Type B pancreatic cell (in vitro differentiated cells): ENCODE measurements around the gene CA6. TPM values are rescaled to one million over a fixed set of nuclear protein-coding genes. Genes with fewer than 3 reads are reported as not detected.
"Not testable (repeated sequence)": the region's sequence is repeated elsewhere in the genome, so short reads cannot be mapped to it uniquely, and the experiment has no call there.

Source experiments
- DNase-seq: peaks from one replicate; pipeline ENCODE4 v3.0.0; 2021; ENCODE audit warnings: mixed read lengths; ENCODE audit not compliant: unreplicated experiment; ENCODE audit errors: extremely low spot score
- H3K27ac Mint-ChIP-seq: 2 replicates; pipeline ENCODE4 v1.8.0; 2021; ENCODE audit warnings: mild to moderate bottlenecking, mixed read lengths
- H3K27me3 Mint-ChIP-seq: 2 replicates; pipeline ENCODE4 v1.8.0; 2021; ENCODE audit warnings: mixed read lengths
- H3K36me3 Mint-ChIP-seq: 2 replicates; pipeline ENCODE4 v1.8.0; 2021; ENCODE audit warnings: mixed read lengths
- H3K4me1 Mint-ChIP-seq: one replicate; pipeline ENCODE4 v1.8.0; 2021; ENCODE audit warnings: mixed read lengths; ENCODE audit not compliant: unreplicated experiment
- H3K4me3 Mint-ChIP-seq: 2 replicates; pipeline ENCODE4 v1.8.0; 2021; ENCODE audit warnings: mild to moderate bottlenecking, mixed read lengths
- H3K9me3 Mint-ChIP-seq: 2 replicates; pipeline ENCODE4 v1.8.0; 2021; ENCODE audit warnings: mixed read lengths
- total RNA-seq: library from RNA; stranded (reverse); gene quantifications from 2 replicates; pipeline ENCODE4 v1.2.1, GENCODE V29; 2021; ENCODE audit warnings: low replicate concordance
- TF ChIP-seq, protein P1 (sequence below): fragments of 200-600 bp; sonication (generic); conservative IDR thresholded peaks from 2 replicates; pipeline ENCODE4 v1.5.0; 2021; ENCODE audit warnings: antibody characterized with exemption, mild to moderate bottlenecking

The CA6 gene
- total RNA-seq, 1 donor from 2014 or later: not detected

- Mint-ChIP-seq H3K27ac (no peak overlapping the region), H3K4me1 (no peaks in the 10 kb centered on the region), H3K9me3 (no peaks in the 10 kb centered on the region), H3K27me3 (peaks cover 4% of the 10 kb centered on the region), H3K36me3 (no peaks in the 10 kb centered on the region), H3K4me3 (no peak overlapping the region)
- TF ChIP-seq, protein P1, sequence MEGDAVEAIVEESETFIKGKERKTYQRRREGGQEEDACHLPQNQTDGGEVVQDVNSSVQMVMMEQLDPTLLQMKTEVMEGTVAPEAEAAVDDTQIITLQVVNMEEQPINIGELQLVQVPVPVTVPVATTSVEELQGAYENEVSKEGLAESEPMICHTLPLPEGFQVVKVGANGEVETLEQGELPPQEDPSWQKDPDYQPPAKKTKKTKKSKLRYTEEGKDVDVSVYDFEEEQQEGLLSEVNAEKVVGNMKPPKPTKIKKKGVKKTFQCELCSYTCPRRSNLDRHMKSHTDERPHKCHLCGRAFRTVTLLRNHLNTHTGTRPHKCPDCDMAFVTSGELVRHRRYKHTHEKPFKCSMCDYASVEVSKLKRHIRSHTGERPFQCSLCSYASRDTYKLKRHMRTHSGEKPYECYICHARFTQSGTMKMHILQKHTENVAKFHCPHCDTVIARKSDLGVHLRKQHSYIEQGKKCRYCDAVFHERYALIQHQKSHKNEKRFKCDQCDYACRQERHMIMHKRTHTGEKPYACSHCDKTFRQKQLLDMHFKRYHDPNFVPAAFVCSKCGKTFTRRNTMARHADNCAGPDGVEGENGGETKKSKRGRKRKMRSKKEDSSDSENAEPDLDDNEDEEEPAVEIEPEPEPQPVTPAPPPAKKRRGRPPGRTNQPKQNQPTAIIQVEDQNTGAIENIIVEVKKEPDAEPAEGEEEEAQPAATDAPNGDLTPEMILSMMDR: no peak
- no peak for DNase-seq
These were observed 20.3 kb upstream of the CA6 start for GRCh38 chr1:8925406-8925805.

DNA sequence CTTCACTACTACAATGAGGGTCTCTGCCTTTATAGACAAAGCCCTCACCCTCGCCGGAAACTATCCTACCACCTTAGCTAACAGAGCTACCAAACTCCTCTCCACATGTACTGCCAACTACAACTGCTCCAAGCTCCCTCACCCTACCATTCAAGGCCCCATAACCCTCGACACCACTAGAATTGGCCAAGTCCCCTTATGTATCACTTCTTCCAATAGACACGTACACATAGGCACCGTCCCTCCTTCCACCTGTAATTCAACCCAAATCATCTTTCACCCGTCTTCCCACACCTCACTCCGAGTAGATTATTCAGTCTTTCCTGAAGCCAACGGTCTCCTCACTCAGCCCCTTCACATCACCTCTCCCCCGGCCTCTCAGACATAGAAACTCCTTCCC, 19.7 kb upstream of the CA6 start:
- Mint-ChIP-seq H3K4me1 (no peaks in the 10 kb centered on the region), H3K27me3 (peaks cover 4% of the 10 kb centered on the region), H3K4me3 (no peak overlapping the region), H3K9me3 (no peaks in the 10 kb centered on the region), H3K27ac (no peak overlapping the region), H3K36me3 (no peaks in the 10 kb centered on the region)
- TF ChIP-seq, protein P1: no peak
- no peak for DNase-seq

- H3K27me3 Mint-ChIP-seq: peaks cover 4% of the 10 kb centered on the region
- no peak overlapping the region for H3K4me3 Mint-ChIP-seq
- H3K9me3 Mint-ChIP-seq: no peaks in the 10 kb centered on the region
- H3K36me3 Mint-ChIP-seq: no peaks in the 10 kb centered on the region
- no peaks in the 10 kb centered on the region for H3K4me1 Mint-ChIP-seq
- H3K27ac Mint-ChIP-seq: no peak overlapping the region
- no peak for DNase-seq
- TF ChIP-seq, protein P1: no peak
These were observed 18.7 kb upstream of the CA6 start for GRCh38 chr1:8926707-8927694.

DNA sequence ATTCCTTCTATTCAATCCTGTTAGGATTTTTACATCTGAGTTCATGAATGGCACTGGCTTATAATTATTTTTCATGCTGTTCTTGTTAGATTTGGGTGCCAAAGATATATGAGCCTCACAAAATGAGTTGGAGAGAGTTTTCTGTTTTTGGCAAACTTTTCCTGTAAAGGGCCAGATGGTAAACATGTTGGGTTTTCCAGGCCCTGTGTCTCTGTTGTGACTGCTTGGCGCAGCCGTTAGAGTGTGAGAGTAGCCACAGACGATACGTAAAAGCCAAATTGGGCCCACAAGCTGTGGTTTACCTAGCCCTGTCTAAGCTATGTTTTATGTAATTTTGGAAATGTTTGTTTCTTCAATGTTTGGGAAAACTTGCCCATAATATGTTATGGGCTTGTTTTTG, 15.6 kb upstream of the CA6 start:
- DNase-seq: no peak
- TF ChIP-seq, protein P1: no peak
- Mint-ChIP-seq H3K27ac (no peak overlapping the region), H3K27me3 (no peaks in the 10 kb centered on the region), H3K36me3 (no peaks in the 10 kb centered on the region), H3K4me3 (no peak overlapping the region), H3K9me3 (no peaks in the 10 kb centered on the region), H3K4me1 (no peaks in the 10 kb centered on the region)

GRCh38 chr1:8937051-8937450, 8.6 kb upstream of the CA6 start:
- H3K27me3 Mint-ChIP-seq, H3K27ac Mint-ChIP-seq, H3K4me3 Mint-ChIP-seq, DNase-seq, H3K9me3 Mint-ChIP-seq, H3K36me3 Mint-ChIP-seq: not testable (repeated sequence)
- H3K4me1 Mint-ChIP-seq: peaks cover 10% of the 10 kb centered on the region

DNA sequence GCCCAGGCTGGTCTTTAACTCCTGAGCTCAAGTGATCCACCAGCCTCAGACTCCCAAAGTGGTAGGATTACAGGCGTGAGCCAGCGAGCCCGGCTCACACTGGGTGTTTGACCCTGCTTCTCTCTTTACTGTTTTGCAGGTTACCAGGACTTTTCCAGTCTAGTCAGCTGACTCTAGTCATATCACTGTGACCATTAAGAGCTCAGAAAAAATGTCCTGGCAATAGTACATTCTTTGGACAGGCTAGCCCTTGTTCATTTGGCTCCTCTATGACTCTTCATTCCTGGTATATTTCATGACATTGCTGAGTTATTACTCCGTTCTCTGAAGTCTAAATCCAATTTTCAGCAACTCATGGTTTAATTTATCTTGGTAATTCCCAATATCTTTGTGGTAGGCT, 8.0 kb upstream of the CA6 start:
- Mint-ChIP-seq H3K36me3 (no peaks in the 10 kb centered on the region), H3K9me3 (peaks cover 9% of the 10 kb centered on the region), H3K4me1 (peaks cover 10% of the 10 kb centered on the region), H3K27me3 (no peaks in the 10 kb centered on the region), H3K27ac (no peak overlapping the region), H3K4me3 (no peak overlapping the region)
- DNase-seq: no peak
- TF ChIP-seq, protein P1: no peak
